Measurements from ENCODE around the gene TACC2.

TACC2 gene

GRCh38 chr10:122269059-122269687 is 280.2 kb downstream of the TACC2 start:
- DNase-seq (ENCODE audit: low read depth in 2 of 2), result no peak

- DNase-seq (ENCODE audit: low read depth in 2 of 2), result no peak
Observed at GRCh38 chr10:122271076-122271475, 282.1 kb downstream of the TACC2 start, which contains the start of gene BTBD16. Gene BTBD16, plus strand, starts transcription at chr10:122271296. Its CDS starts 3,786 bp downstream, at chr10:122275082.

GRCh38 chr10:122273966-122274545 is 285.1 kb downstream of the TACC2 start:
- no peak for DNase-seq (ENCODE audit: low read depth in 2 of 2)

GRCh38 chr10:122276611-122277208 is 287.7 kb downstream of the TACC2 start:
- no peak for DNase-seq (ENCODE audit: low read depth in 2 of 2)

GRCh38 chr10:122277526-122278136 is 288.7 kb downstream of the TACC2 start:
- DNase-seq (ENCODE audit: low read depth in 2 of 2), result no peak

- peak in 1 of 2 donors; percentile 13 for DNase-seq (ENCODE audit: low read depth in 2 of 2)
Observed at GRCh38 chr10:122279725-122280141, 290.8 kb downstream of the TACC2 start.

GRCh38 chr10:122280156-122280555 is 291.2 kb downstream of the TACC2 start:
- no peak for DNase-seq (ENCODE audit: low read depth in 2 of 2)

GRCh38 chr10:122281018-122281626 is 292.2 kb downstream of the TACC2 start:
- no peak for DNase-seq (ENCODE audit: low read depth in 2 of 2)

GRCh38 chr10:122281751-122282150 is 292.8 kb downstream of the TACC2 start:
- no peak for DNase-seq (ENCODE audit: low read depth in 2 of 2)

- no peak for DNase-seq (ENCODE audit: low read depth in 2 of 2)
Observed at GRCh38 chr10:122282253-122282671, 293.3 kb downstream of the TACC2 start.

- no peak for DNase-seq (ENCODE audit: low read depth in 2 of 2)
Observed at GRCh38 chr10:122282909-122283308, 293.9 kb downstream of the TACC2 start.

GRCh38 chr10:122285506-122286444 is 296.8 kb downstream of the TACC2 start:
- DNase-seq (ENCODE audit: low read depth in 2 of 2), result no peak

GRCh38 chr10:122286867-122287266 is 297.9 kb downstream of the TACC2 start:
- DNase-seq (ENCODE audit: low read depth in 2 of 2), result no peak

GRCh38 chr10:122287570-122287969 is 298.6 kb downstream of the TACC2 start:
- DNase-seq (ENCODE audit: low read depth in 2 of 2), result no peak

GRCh38 chr10:122288262-122288661 is 299.3 kb downstream of the TACC2 start:
- DNase-seq (ENCODE audit: low read depth in 2 of 2), result no peak

GRCh38 chr10:122288917-122289316 is 300.0 kb downstream of the TACC2 start:
- no peak for DNase-seq (ENCODE audit: low read depth in 2 of 2)

GRCh38 chr10:122290334-122290733 is 301.4 kb downstream of the TACC2 start:
- DNase-seq (ENCODE audit: low read depth in 2 of 2), result no peak

- DNase-seq (ENCODE audit: low read depth in 2 of 2), result no peak
Observed at GRCh38 chr10:122290833-122291532, 302.0 kb downstream of the TACC2 start.

- DNase-seq (ENCODE audit: low read depth in 2 of 2), result no peak
Observed at GRCh38 chr10:122291739-122292138, 302.8 kb downstream of the TACC2 start.

- no peak for DNase-seq (ENCODE audit: low read depth in 2 of 2)
Observed at GRCh38 chr10:122292376-122292775, 303.4 kb downstream of the TACC2 start.

Measured in stimulated activated CD8-positive, alpha-beta memory T cell treated with anti-CD3 and anti-CD28 coated beads, Interleukin-2, amount 100 ng/mL, for 48 hours (primary cell).